IgD-negative memory B cell (primary cell): Measurements from ENCODE around the gene TSEN34. TPM values are rescaled to one million over a fixed set of nuclear protein-coding genes. Genes with fewer than 3 reads are reported as not detected.
"Not testable (repeated sequence)": the region's sequence is repeated elsewhere in the genome, so short reads cannot be mapped to it uniquely, and the experiment has no call there.

ENCODE experiments used
- H3K27ac Mint-ChIP-seq, 3 donors: one replicate each; pipeline ENCODE4 v1.8.0; 2020 to 2022; ENCODE audit warnings: mild to moderate bottlenecking in 3 of 3, mixed read lengths in 3 of 3, moderate library complexity in 1 of 3
- H3K27me3 Mint-ChIP-seq: one replicate; pipeline ENCODE4 v1.8.0; 2021; ENCODE audit warnings: mixed read lengths
- H3K36me3 Mint-ChIP-seq: one replicate; pipeline ENCODE4 v1.8.0; 2020; ENCODE audit warnings: mild to moderate bottlenecking, mixed read lengths
- H3K4me1 Mint-ChIP-seq, 3 donors: one replicate each; pipeline ENCODE4 v1.8.0; 2020 to 2022; ENCODE audit warnings: mixed read lengths in 3 of 3, mild to moderate bottlenecking in 1 of 3
- H3K4me3 Mint-ChIP-seq, 4 donors: one replicate each; pipeline ENCODE4 v1.8.0; 2020 to 2022; ENCODE audit warnings: mild to moderate bottlenecking in 4 of 4, mixed read lengths in 4 of 4, moderate library complexity in 3 of 4
- H3K9me3 Mint-ChIP-seq, 3 donors: one replicate each; pipeline ENCODE4 v1.8.0; 2020 to 2021; ENCODE audit warnings: mixed read lengths in 3 of 3, mild to moderate bottlenecking in 1 of 3
- polyA plus RNA-seq: library from polyadenylated mRNA; unstranded; fragments of 300-500 nt; fragmentation: Illumina TruSeq; gene quantifications from one replicate; pipeline ENCODE4 v1.2.3, GENCODE V29; 2021

The TSEN34 gene
- polyA plus RNA-seq, 1 donor from 2014 or later = 33.2 TPM

DNA sequence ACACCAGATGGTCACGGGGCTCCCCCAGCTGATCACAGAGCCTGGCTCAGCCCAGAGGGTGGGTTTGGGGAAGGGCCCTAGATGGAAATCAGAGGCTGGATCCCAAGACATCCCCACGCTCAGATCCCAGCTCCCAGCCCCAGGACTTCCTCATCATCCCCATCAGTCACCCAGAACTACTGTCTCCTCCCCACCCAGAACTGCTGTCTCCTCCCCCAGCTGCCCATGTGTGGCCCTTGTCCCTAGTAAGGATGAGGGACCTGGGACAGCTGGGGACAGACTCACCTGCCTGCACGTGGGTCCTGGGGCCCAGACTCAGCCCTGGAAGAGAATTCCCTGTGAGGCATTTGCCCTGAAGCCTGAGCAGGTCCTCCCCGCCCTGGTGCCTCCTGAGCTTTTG, 51.1 kb downstream of the TSEN34 start:
- H3K9me3 Mint-ChIP-seq, H3K4me3 Mint-ChIP-seq, H3K27ac Mint-ChIP-seq, H3K36me3 Mint-ChIP-seq, H3K4me1 Mint-ChIP-seq: not testable (repeated sequence)
- peaks cover 11% of the 10 kb centered on the region for H3K27me3 Mint-ChIP-seq

DNA sequence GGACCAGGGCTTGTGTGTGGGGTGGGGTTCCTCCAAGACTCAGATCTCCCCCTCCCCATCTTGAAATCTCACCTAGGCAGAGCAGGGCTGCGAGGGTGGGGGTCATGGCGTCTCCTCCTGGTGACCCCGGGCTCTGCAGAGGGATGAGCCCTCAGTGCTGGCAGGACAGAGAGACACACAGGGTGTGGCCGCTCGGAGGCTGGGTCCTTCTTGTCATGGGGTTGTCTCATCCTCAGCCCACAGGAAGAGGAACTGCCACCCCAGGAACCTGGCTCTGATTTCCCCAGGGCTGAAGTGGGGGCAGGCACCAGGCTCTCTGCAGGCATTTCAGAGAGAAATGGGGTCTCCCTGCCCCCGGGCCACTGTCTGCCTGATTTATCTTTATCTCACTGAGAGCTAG, 51.5 kb downstream of the TSEN34 start, which contains the start of gene LILRA6:
LILRA6 (minus strand) TSS at position 145 of the 400 bp plus-strand sequence.
- not testable (repeated sequence) for H3K4me1 Mint-ChIP-seq, H3K36me3 Mint-ChIP-seq, H3K4me3 Mint-ChIP-seq, H3K9me3 Mint-ChIP-seq, H3K27ac Mint-ChIP-seq
- H3K27me3 Mint-ChIP-seq = peaks cover 11% of the 10 kb centered on the region

DNA sequence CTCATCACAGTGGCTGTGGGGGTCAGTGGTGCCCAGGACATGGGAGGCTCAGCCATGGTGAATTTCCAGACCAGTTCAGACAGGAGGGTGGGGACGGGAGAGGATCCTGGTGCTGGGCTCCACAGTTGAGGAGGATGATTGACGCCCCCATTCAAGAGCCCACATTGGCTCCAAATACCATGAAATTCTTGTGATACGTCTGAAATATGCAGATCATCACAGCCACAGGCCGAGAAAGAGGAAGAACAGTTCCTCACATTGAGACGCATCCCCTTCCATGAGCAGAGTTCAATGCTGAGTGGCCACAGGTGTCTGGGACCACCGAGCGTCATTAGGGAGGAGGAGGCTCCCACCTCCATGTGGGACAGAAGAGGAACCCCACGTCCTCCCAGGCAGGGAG, 52.7 kb downstream of the TSEN34 start:
- not testable (repeated sequence) for H3K36me3 Mint-ChIP-seq, H3K27ac Mint-ChIP-seq, H3K4me1 Mint-ChIP-seq, H3K4me3 Mint-ChIP-seq, H3K9me3 Mint-ChIP-seq
- peaks cover 11% of the 10 kb centered on the region for H3K27me3 Mint-ChIP-seq

Other genes with a start within 250 kb of the TSEN34 start
- gene CACNG8, start 228.4 kb upstream of the TSEN34 start, polyA plus RNA-seq = not detected
- gene CACNG6, start 199.7 kb upstream of the TSEN34 start, polyA plus RNA-seq = not detected
- not detected for gene VSTM1, start 127.4 kb upstream of the TSEN34 start, polyA plus RNA-seq
- not detected for gene TARM1, start 109.9 kb upstream of the TSEN34 start, polyA plus RNA-seq
- gene OSCAR, start 90.5 kb upstream of the TSEN34 start, polyA plus RNA-seq = 0.40 TPM
- gene NDUFA3, start 88.5 kb upstream of the TSEN34 start, polyA plus RNA-seq = 458 TPM
- 11.9 TPM for gene TFPT, start 75.7 kb upstream of the TSEN34 start, polyA plus RNA-seq
- gene PRPF31, start 75.6 kb upstream of the TSEN34 start, polyA plus RNA-seq = 70.6 TPM
- gene CNOT3, start 53.5 kb upstream of the TSEN34 start, polyA plus RNA-seq = 15.1 TPM
- 15.8 TPM for gene LENG1, start 31.6 kb upstream of the TSEN34 start, polyA plus RNA-seq
- gene TMC4, start 18.1 kb upstream of the TSEN34 start, polyA plus RNA-seq = not detected
- gene MBOAT7, start 1.7 kb upstream of the TSEN34 start, polyA plus RNA-seq = 16.1 TPM
- gene RPS9, start 9.6 kb downstream of the TSEN34 start, polyA plus RNA-seq = 1,165 TPM
- 0.16 TPM for gene LILRB3, start 31.7 kb downstream of the TSEN34 start, polyA plus RNA-seq
- 0.18 TPM for gene LILRA6, start 51.5 kb downstream of the TSEN34 start, polyA plus RNA-seq
- not detected for gene LILRB5, start 66.0 kb downstream of the TSEN34 start, polyA plus RNA-seq
- gene LILRB2, start 89.8 kb downstream of the TSEN34 start, polyA plus RNA-seq = 1.2 TPM
- gene LILRA5, start 121.9 kb downstream of the TSEN34 start, polyA plus RNA-seq = 0.59 TPM
- 6.4 TPM for gene LILRA4, start 147.9 kb downstream of the TSEN34 start, polyA plus RNA-seq
- 59.1 TPM for gene LAIR1, start 173.6 kb downstream of the TSEN34 start, polyA plus RNA-seq
- gene TTYH1, start 224.2 kb downstream of the TSEN34 start, polyA plus RNA-seq = 0.16 TPM